Caco-2 (cell line): ENCODE measurements around the gene LIFR. TPM values are rescaled to one million over a fixed set of nuclear protein-coding genes. Genes with fewer than 3 reads are reported as not detected.
A peak's percentile ranks its signal among the peaks of the same experiment; 100 is the strongest.

Experiments
- BruUV-seq: library from RNA; stranded (reverse); fragments of 400-500 nt; replicated peaks from 2 replicates; lab custom pipeline; 2021; lab: Mats Ljungman, UMichigan
- CTCF ChIA-PET: fragments of 300-600 bp; sonication (Branson Sonifier 250); formaldehyde crosslinking; loops from one replicate; lab custom pipeline; 2022; ENCODE audit warnings: antibody characterized with exemption; lab: Charles Lee
- POLR2A ChIA-PET: fragments of 300-600 bp; sonication (Branson Sonifier 250); formaldehyde crosslinking; loops from one replicate; lab custom pipeline; 2022; ENCODE audit warnings: antibody characterized with exemption; lab: Charles Lee
- DNase-seq, 2 experiments: peaks; one replicate each; pipeline versions ENCODE4 v3.0.0 to v3.0.0-alpha.2; 2020 to 2022
- H3K27me3 ChIP-seq: replicated peaks from 2 replicates; pipeline ENCODE4 v1.6.0; 2011; ENCODE audit warnings: low read length; ENCODE audit not compliant: control insufficient read depth, insufficient read depth
- H3K36me3 ChIP-seq: 2 replicates; pipeline ENCODE4 v1.5.1; 2011; ENCODE audit warnings: low read length; ENCODE audit not compliant: control insufficient read depth, insufficient read depth
- H3K4me1 ChIP-seq: fragments of 250-450 bp; sonication (Bioruptor Pico); 2 replicates; pipeline ENCODE4 v1.5.1; 2020; ENCODE audit warnings: mild to moderate bottlenecking
- H3K4me3 ChIP-seq: 2 replicates; pipeline ENCODE4 v1.5.1; 2011; ENCODE audit warnings: low read depth, mild to moderate bottlenecking, control low read depth, low read length
- H3K9me3 ChIP-seq: fragments of 250-450 bp; sonication (Bioruptor Pico); 2 replicates; pipeline ENCODE4 v1.5.1; 2020; ENCODE audit warnings: mild to moderate bottlenecking, moderate library complexity
- H3K27ac Mint-ChIP-seq: one replicate; pipeline ENCODE4 v1.8.0; 2022; ENCODE audit warnings: mixed read lengths; ENCODE audit not compliant: unreplicated experiment
- H3K27me3 Mint-ChIP-seq: one replicate; pipeline ENCODE4 v1.8.0; 2022; ENCODE audit warnings: mixed read lengths; ENCODE audit not compliant: insufficient read depth, unreplicated experiment
- H3K36me3 Mint-ChIP-seq: one replicate; pipeline ENCODE4 v1.8.0; 2022; ENCODE audit warnings: mild to moderate bottlenecking, mixed read lengths; ENCODE audit not compliant: insufficient read depth, unreplicated experiment
- H3K4me1 Mint-ChIP-seq: one replicate; pipeline ENCODE4 v1.8.0; 2022; ENCODE audit warnings: low read depth, mixed read lengths; ENCODE audit not compliant: unreplicated experiment
- H3K4me3 Mint-ChIP-seq: one replicate; pipeline ENCODE4 v1.8.0; 2022; ENCODE audit warnings: mild to moderate bottlenecking, moderate library complexity, mixed read lengths; ENCODE audit not compliant: unreplicated experiment
- H3K9me3 Mint-ChIP-seq: one replicate; pipeline ENCODE4 v1.8.0; 2022; ENCODE audit warnings: mixed read lengths; ENCODE audit not compliant: unreplicated experiment
- intact Hi-C: fragments of 100-400 bp; cut with micrococcal nuclease; formaldehyde crosslinking; loops from one replicate; pipeline ENCODE4 v1.10.0; 2022; ENCODE audit not compliant: unreplicated experiment
- total RNA-seq: library from RNA; stranded (reverse); gene quantifications from 2 replicates; pipeline ENCODE4 v1.2.3, GENCODE V29; 2022
- TF ChIP-seq, protein P1 (sequence below), 2 experiments: fragments of 200-600 bp in 1 of 2; IDR thresholded peaks; 1 replicate in 1 of 2; 2 replicates in 1 of 2; pipeline versions ENCODE4 v1.5.1 to v1.8.0; 2011 to 2022; ENCODE audit warnings: antibody characterized with exemption in 1 of 2, control low read depth in 1 of 2, inconsistent platforms in 1 of 2, low read depth in 1 of 2, low read length in 1 of 2, mild to moderate bottlenecking in 1 of 2, moderate library complexity in 1 of 2; ENCODE audit not compliant: insufficient read depth in 1 of 2, severe bottlenecking in 1 of 2, unreplicated experiment in 1 of 2

LIFR gene
- total RNA-seq, 1 experiment from 2014 or later: 5.1 TPM

GRCh38 chr5:38551030-38552017 lies 5.1 kb downstream of the LIFR start:
- no TSS peak for BruUV-seq
- H3K9me3 ChIP-seq: no peaks in the 10 kb centered on the region
- Mint-ChIP-seq H3K36me3 (no peaks in the 10 kb centered on the region), H3K9me3 (peaks cover 10% of the 10 kb centered on the region), H3K4me3 (no peak overlapping the region), H3K27me3 (no peaks in the 10 kb centered on the region), H3K4me1 (peaks cover 12% of the 10 kb centered on the region), H3K27ac (peak overlapping the region; percentile 25)
- H3K4me1 ChIP-seq: peaks cover 40% of the 10 kb centered on the region
- POLR2A ChIA-PET: no interaction called here
- CTCF ChIA-PET: interaction anchor here (0.6 to 1.8 kb wide), 2 partner anchors 26 to 110 kb away, joined by 6 to 18 read pairs; no protein-coding TSS in a partner anchor
- no peak overlapping the region for H3K4me3 ChIP-seq
- H3K27me3 ChIP-seq: no peaks in the 10 kb centered on the region
- H3K36me3 ChIP-seq: no peaks in the 10 kb centered on the region
- TF ChIP-seq, protein P1, sequence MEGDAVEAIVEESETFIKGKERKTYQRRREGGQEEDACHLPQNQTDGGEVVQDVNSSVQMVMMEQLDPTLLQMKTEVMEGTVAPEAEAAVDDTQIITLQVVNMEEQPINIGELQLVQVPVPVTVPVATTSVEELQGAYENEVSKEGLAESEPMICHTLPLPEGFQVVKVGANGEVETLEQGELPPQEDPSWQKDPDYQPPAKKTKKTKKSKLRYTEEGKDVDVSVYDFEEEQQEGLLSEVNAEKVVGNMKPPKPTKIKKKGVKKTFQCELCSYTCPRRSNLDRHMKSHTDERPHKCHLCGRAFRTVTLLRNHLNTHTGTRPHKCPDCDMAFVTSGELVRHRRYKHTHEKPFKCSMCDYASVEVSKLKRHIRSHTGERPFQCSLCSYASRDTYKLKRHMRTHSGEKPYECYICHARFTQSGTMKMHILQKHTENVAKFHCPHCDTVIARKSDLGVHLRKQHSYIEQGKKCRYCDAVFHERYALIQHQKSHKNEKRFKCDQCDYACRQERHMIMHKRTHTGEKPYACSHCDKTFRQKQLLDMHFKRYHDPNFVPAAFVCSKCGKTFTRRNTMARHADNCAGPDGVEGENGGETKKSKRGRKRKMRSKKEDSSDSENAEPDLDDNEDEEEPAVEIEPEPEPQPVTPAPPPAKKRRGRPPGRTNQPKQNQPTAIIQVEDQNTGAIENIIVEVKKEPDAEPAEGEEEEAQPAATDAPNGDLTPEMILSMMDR (IDR thresholded peaks at IDR 0.05; ENCODE audit: insufficient read depth in 1 of 2, low read depth in 1 of 2, low read length in 1 of 2, severe bottlenecking in 1 of 2, unreplicated experiment in 1 of 2): peak; percentile 32 to 53
- peak in 1 of 2 experiments; percentile 23 for DNase-seq
- intact Hi-C loops: loop anchor here (1.0 to 5.0 kb wide), 5 partner anchors 46 to 257 kb away; no protein-coding TSS in a partner anchor

DNA sequence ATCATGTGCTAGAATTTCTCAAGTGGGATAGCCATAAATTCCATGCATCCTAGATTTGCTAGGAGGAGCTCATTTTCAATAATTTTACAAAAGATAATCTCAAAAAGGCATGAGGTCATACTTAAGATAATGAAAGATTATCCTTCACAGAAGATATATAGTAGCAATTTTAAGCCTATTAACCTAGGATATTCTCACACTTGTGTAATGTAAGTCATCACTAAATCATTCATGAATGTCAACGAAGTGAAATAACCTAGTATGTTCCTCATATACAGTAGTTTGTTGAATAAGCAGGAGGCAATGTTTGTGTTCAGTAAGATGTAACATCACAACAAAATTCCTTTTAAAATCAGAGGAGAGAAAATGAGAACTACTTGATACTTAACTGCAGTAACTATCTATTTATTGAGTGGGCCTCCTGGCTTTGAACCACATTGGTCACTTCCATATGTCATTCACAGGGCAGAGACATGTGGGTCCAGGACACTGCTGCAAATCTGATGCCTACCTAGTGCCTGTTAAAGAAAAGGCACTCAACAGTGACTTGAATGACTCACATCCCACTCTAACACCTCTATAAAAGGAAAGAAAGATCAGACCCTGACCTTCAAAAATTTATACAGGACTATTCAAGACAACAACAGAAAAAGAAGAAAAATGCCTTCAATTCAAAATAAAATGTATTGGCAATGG lies 8.2 kb downstream of the LIFR start:
- no TSS peak for BruUV-seq
- H3K27ac Mint-ChIP-seq: no peak overlapping the region
- CTCF ChIA-PET: interaction anchor here (1.2 kb wide), 1 partner anchor 107 kb away, joined by 6 read pairs; no protein-coding TSS in a partner anchor
- no peaks in the 10 kb centered on the region for H3K27me3 ChIP-seq
- no peak for DNase-seq
- intact Hi-C loops: no loop called here
- no peak overlapping the region for H3K4me3 ChIP-seq
- H3K9me3 ChIP-seq: no peaks in the 10 kb centered on the region
- no peaks in the 10 kb centered on the region for H3K36me3 Mint-ChIP-seq
- no peak overlapping the region for H3K4me3 Mint-ChIP-seq
- peaks cover 40% of the 10 kb centered on the region for H3K4me1 ChIP-seq
- no peaks in the 10 kb centered on the region for H3K9me3 Mint-ChIP-seq
- TF ChIP-seq, protein P1 (IDR thresholded peaks at IDR 0.05; ENCODE audit: insufficient read depth in 1 of 2, low read depth in 1 of 2, low read length in 1 of 2, severe bottlenecking in 1 of 2, unreplicated experiment in 1 of 2): no peak
- H3K4me1 Mint-ChIP-seq: peaks cover 12% of the 10 kb centered on the region
- no peaks in the 10 kb centered on the region for H3K27me3 Mint-ChIP-seq
- H3K36me3 ChIP-seq: no peaks in the 10 kb centered on the region
- POLR2A ChIA-PET: no interaction called here

GRCh38 chr5:38547257-38547656 lies 9.2 kb downstream of the LIFR start:
- Histone ChIP-seq H3K27me3 (no peaks in the 10 kb centered on the region), H3K4me1 (peaks cover 40% of the 10 kb centered on the region), H3K36me3 (no peaks in the 10 kb centered on the region), H3K9me3 (no peaks in the 10 kb centered on the region), H3K4me3 (no peak overlapping the region)
- H3K27me3 Mint-ChIP-seq: no peaks in the 10 kb centered on the region
- H3K4me1 Mint-ChIP-seq: peaks cover 12% of the 10 kb centered on the region
- H3K9me3 Mint-ChIP-seq: no peaks in the 10 kb centered on the region
- TF ChIP-seq, protein P1 (IDR thresholded peaks at IDR 0.05; ENCODE audit: insufficient read depth in 1 of 2, low read depth in 1 of 2, low read length in 1 of 2, severe bottlenecking in 1 of 2, unreplicated experiment in 1 of 2): no peak
- no TSS peak for BruUV-seq
- H3K27ac Mint-ChIP-seq: no peak overlapping the region
- no peak for DNase-seq
- no peaks in the 10 kb centered on the region for H3K36me3 Mint-ChIP-seq
- ChIA-PET CTCF (interaction anchor here (1.2 kb wide), 1 partner anchor 106 kb away, joined by 6 read pairs; no protein-coding TSS in a partner anchor), POLR2A (no interaction called here)
- intact Hi-C loops: no loop called here
- H3K4me3 Mint-ChIP-seq: no peak overlapping the region
